ENCODE measurements around the gene SWSAP1.

- TF ChIP-seq CTCF (conservative IDR thresholded peaks at IDR 0.05 in 1 of 2, IDR thresholded peaks at IDR 0.05 in 1 of 2; ENCODE audit: low read depth in 1 of 2, low read length in 2 of 2), result no peak
- TF ChIP-seq EZH2 (IDR thresholded peaks at IDR 0.05; ENCODE audit: low read length, missing control alignments), result no peak
These were observed 3.3 kb downstream of the SWSAP1 start for GRCh38 chr19:11377756-11378155.

Measured in fibroblast of lung (primary cell).